NCI-H2029 treated with DMSO at 0.1 percent for 48 hours (cell line): ENCODE data around the gene ABCC1.
"Not testable (repeated sequence)": the region's sequence is repeated elsewhere in the genome, so short reads cannot be mapped to it uniquely, and the experiment has no call there.

ENCODE experiments used
- DNase-seq: peaks from one replicate; lab custom pipeline; 2025; lab: John Stamatoyannopoulos, UW

The ABCC1 gene

DNA sequence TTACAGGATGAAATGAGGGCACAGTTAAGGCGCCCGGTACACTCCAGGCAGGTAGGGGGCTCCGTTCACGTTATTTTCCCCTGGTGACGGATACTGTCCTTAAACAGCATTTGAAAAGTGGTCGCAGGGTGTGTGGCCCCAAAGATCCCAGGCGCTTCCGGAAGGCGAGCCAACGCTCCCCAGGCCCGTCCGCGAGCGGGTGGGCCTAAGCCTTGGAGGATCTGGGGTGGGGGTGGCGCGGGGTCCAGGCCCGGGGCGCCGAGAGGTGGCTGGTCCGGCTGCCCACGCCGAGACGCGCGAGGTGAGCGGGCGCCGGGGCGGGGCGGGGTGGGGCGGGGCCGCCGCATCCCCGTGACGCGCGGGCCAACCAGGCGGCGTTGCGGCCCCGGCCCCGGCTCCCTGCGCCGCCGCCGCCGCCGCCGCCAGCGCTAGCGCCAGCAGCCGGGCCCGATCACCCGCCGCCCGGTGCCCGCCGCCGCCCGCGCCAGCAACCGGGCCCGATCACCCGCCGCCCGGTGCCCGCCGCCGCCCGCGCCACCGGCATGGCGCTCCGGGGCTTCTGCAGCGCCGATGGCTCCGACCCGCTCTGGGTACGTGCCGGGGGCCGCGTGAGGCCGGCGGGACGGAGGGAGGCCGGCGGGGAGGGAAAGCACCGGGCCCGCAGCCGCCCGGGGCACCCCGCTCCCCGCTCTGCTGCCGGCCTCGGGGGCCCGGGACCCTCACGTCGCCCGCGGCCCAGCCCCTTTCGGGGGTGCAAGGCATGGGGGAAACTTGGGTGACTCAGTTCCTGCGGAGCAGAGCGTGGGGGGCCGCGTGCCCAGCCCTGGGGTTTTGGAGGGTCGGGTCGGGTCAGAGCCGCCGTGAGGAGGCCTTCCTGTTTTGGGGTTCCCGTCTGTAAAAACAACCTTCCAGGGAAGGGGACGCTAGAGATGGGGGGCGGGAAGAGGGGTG is at the start of gene ABCC1:
ABCC1 (plus strand) TSS at position 407 of the 951 bp plus-strand sequence; CDS start at position 543, 136 bp downstream.
- DNase-seq, result no peak

DNA sequence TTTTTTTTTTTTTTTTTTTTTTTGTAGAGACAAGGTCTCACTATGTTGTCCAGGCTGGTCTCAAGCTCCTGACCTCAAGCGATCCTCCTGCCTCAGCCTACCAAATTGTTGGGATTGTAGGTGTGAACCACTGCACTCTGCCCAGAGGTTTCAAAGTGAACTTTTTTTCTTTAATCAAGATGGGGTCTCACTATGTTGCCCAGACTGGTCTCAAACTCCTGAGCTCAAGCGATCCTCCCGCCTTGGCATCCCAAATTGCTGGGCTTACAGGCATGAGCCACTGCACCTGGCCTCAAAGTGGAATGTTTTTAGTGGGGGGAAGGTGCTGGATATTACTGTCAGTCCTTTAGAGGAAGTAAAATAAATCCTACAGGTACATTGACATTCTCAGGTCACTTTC is 49.1 kb upstream of the ABCC1 start:
- no peak for DNase-seq

DNA sequence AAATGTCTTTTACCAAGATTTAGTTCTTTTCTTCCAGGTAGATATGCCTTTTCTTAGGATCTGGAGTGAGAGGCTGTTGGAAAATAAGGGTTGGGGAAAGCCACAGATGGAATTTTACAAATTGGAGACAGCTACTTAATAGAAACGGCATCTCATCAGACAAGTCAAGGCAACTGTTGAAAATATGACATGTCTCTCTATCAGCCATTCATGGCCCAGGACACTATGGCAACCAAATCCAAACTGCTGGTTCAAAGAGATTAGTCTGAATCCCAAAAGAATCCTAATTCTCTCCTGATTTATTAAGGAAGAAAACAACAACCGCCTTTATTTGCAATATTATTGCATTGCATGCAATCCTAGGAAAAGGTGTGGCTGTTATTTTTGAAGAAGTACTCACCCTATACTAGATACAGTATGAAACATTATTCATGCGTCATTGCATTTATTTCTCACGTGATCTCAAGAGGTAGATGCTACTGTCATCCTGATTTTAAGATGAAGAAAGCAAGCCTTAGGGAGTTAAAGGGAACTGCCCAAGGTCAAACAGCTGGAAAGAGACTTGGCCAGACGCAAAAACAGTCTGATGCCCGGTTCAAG is 48.4 kb upstream of the ABCC1 start:
- DNase-seq, result no peak

DNA sequence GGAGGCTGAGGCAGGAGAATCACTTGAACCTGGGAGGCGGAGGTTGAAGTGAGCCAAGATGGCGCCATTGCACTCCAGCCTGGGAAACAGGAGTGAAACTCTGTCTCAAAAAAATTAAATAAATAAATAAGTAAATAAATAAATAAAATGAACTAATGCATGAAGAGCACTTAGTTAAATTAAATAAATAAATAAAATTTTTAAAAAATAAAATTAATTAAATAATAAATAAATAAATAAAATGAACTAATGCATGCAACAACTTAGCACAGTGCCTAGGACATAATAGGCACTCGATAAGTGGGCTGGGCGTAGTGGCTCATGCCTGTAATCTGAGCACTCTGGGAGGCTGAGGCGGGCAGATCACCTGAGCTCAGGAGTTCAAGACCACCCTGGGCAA is 45.5 kb upstream of the ABCC1 start:
- DNase-seq, result no peak

DNA sequence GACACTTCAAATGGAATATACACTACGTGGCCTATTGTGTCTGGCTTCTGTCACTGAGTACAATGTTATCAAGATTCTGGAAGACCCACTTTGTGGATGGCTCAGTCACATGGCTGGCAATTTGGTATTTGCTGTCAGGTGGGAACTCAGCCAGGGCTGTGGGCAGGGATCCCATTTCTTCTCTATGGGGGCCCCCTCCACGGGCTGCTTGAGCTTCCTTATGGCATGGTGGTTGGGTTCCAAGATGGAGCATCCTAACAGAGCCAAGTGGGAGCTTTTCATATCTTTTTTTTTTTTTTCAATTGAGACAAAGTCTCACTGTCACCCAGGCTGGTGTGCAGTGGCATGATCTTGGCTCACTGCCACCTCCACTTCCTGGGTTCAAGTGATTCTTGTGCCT is 43.0 kb upstream of the ABCC1 start:
- no peak for DNase-seq

DNA sequence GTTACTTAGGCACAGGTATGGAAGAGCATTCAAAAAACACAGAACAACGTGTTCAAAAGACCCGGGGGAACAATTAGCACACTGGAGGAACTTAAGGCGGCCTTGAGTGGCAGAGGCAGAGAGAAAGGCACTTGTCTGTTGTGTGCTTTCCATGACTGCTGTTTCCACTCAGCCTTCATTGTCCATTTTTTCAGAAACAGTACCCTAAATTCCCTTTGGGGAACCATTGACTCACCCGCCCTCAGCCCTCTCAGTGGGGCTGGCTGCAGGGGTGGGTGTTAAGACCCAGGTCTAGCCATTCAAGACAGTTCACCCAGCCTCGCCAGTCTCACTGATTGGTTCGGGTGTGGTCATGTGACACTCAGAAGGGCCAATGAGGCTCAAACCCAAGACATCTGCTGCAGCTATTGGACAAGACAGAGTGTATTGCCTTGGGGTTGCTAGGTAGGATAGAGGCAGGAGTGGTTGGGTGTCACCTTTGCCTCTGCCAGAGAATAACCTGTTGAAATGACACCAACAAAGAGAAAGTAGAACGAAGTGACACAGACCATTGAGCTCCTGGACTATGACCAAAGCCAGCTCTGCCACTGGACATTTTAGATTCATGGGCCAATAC is 41.4 kb upstream of the ABCC1 start:
- DNase-seq, result peak; percentile 91

DNA sequence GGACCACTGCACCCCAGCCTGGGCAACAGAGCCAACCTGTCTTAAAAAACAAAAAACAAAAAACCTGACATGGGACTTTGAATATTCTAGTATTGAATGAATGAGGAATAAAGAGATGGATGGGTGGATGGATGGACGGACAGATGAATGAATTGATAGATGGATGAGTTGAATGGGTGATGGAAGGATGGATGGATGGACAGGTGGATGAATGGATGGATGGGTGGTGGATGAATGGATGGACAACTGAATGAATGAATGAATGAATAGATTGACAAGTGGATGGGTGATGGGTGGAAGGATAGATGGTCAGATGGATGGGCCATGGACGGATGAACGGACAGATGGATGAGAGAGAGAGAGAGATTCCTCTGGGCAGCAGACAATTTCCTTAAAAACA is 38.2 kb upstream of the ABCC1 start:
- DNase-seq, result no peak

DNA sequence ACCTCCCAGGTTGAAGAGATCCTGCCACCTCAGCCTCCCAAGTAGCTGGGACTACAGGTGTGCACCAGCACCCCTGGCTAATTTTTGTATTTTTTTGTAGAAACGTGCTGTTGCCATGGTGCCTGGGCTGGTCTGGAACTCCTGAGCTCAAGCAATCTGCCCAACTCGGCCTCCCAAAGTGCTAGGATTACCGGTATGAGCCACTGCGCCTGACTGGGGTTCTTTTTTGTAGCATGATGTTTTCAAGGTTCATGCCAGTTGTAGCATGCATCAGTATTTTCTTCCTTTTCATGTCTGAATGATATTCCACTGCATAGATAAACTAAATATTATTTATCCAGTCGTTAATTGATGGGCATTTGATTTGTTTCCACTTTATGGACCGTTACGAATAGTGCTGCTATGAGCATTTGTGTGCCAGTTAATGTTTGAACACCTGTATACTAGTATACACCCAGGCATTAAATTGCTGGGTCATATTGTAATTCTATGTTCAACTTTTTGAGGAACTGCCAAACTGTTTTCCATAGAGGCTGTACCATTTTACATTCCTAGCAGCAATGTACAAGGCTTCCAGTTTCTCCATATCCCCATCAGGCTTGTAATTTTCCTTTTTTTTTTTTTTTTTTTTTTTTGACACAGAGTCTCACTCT is 36.2 kb upstream of the ABCC1 start:
- no peak for DNase-seq

DNA sequence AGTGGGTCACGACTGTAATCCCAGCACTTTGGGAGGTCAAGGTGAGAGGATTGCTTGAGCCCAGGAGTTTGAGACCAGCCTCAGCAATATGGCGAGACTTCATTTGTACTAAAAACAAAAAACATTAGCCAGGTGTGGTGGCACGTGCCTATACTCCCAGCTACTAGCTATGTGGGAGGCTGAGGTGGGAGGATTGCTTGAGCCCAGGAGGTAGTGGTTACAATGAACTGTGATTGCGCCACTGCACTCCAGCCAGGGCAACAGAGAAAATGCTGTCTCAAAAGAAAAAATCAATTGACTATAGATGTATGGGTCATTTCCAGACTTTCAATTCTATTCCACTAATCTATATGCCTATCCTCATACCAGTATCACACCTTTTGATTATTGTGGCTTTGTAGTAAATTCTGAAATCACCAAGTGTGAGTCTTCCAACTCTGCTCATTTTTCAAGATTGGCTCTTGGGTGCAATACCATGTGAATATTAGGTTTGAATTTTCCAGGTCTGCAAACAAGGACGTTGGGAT is 33.8 kb upstream of the ABCC1 start:
- no peak for DNase-seq

DNA sequence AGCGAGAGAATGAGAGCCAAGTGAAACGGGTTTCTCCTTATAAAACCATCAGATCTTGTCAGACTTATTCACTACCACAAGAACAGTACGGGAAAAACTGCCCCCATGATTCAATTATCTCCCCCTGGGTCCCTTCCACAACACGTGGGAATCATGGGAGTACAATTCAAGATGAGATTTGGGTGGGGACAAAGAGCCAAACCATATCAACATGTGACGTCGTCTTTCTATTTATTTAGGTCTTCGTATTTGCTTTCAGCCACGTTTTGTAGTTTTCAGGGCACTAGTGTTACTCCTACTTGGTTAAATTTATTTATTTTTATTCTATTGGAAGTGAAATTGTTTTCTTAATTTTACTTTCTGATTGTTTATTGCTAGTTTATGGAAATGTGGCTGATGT is 33.1 kb upstream of the ABCC1 start:
- DNase-seq, result no peak

DNA sequence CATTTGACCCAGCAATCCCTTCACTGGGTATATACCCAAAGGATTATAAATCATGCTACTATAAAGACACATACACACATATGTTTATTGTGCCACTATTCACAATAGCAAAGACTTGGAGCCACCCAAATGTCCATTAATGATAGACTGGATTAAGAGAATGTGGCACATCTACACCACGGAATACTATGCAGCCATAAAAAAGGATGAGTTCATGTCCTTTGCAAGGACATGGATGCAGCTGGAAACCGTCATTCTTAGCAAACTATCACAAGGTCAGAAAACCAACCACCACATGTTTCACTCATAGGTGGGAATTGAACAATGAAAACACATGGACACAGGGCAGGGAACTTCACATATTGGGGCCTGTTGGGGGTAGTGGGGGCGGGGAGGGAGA is 31.1 kb upstream of the ABCC1 start:
- not testable (repeated sequence) for DNase-seq

DNA sequence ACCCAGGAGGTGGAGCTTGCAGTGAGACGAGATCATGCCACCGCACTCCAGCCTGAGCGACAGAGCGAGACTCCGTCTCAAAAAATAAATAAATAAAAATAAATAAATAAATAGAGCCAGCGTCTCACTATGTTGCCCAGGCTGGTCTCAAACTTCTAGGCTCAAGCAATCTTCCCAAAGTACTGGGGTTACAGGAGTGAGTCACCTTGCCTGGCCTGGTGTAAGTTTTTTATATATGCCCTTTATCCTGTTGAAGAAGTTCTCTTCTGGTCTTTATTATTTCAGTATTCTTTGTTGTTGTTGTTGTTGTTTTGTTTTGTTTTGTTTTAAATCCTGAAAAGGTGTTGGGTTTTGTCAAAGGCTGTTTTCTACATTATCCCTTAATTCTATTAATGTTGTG is 30.1 kb upstream of the ABCC1 start:
- no peak for DNase-seq

DNA sequence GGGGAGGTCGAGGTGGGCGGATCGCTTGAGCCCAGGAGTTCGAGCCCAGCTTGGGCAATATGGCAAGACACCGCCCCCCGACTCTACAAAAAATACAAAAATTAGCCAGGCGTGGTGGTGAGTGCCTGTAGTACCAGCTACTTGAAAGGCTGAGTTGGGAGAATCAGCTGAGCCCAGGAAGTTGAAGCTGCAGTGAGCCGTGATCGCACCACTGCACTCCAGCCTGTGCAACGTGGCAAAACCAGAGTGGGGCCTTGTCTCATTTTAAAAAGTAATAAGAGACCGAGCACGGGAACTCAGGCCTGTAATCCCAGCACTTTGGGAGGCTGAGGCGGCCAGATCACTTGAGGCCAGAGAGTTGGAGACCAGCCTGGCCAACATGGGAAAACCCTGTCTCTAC is 24.4 kb upstream of the ABCC1 start:
- no peak for DNase-seq

DNA sequence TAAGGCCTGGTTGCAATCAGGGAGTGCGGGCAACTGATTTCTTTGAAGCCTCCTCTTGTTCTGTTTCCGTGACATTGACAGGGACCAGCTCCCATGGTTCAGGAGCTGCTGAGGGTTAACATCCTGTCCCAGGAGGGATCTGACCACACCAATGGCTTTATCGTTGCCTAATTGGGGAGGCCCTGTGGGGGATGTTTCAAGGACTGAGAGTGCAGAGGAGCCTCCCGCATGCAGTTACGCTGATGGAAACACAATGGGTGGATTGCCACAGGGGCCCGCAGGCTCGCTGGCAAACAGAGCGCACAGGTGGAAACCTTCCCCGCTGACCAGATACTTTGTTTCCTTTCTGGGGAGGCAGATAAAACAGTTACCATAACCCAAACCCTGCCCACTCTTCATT is 23.8 kb upstream of the ABCC1 start:
- no peak for DNase-seq

DNA sequence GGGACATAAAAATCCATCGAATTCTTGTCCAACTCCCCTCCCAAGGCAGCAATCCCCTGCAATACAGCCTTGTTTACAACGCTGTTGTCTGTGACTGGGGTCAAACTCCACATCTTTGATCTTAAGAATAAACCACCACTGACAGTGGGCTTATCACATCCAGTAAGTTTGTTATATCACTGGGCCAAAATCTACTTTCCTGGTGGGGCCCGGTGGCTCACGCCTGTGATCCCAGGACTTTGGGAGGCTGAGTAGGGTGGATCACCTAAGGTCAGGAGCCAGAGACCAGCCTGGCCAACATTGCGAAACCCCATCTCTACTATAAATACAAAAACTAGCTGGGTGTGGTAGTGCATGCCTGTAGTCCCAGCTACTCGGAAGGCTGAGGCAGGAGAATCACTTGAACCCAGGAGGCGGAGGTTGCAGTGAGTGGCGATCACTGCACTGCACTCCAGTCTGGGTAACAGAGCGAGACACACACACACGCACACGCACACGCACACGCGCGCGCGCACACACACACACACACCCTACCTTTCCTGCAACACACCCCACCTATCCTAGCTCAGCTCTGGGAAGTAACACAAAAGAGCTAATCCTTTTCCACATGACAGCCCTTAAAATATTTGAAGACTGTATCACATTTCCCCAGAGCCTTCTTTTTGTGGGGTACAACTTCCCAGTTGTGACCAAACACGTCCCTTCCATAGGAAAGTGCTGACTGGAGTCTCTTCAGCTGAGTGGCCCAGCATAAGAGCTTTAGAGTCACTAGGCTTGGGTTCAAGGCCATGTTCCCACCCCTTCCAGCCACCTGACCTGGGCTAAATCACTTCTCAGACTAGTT is 20.9 kb upstream of the ABCC1 start:
- no peak for DNase-seq

DNA sequence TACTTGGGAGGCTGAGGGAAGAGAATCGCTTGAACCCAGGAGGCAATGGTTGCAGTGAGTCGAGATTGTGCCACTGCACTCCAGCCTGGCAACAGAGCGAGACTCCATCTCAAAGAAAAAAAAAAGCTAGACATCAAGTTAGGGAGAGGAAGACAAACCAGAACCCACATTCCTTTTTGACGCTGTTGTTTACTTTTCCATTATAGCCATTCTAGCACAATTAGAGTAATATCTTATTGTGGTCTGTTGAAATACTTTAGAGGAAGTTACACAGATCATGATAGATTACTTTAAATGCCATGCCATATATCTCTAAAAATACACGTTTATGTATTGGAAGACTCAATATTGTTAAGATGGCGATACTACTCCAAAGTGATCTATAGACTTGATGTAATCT is 16.5 kb upstream of the ABCC1 start:
- no peak for DNase-seq

DNA sequence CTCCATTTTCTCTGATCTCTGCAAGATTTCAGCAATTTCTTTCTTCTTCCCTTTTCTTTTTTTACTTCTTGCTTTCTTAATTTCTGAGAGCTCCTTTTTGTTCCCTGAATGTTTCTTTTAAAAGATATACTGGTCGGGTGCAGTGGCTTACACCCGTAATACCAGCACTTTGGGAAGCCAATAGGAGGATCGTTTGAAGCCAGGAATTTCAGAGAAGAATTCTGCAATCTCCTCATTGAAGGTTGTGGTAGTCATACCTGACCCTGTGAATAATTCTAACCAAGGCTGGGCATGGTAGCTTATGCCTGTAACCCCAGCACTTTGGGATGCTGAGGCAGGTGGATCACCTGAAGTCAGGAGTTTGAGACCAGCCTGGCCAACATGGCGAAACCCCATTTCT is 15.6 kb upstream of the ABCC1 start:
- no peak for DNase-seq

DNA sequence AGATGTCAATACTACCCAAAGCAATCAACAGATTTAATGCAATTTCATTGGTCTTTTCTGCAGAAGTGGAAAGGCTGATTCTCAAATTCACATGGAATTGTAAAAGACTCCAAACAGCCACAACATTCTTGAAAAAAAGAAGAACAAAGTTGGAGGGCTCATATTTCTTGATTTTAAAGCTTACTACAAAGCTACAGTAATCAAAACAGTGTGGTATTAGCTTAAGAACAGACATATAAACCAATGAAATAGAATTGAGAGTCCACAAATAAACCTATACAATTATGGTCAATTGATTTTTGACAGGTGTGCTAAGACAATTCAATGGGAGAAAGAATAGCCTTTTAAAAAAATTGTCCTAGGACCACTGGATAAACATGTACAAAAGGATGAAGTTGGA is 14.4 kb upstream of the ABCC1 start:
- DNase-seq, result no peak

DNA sequence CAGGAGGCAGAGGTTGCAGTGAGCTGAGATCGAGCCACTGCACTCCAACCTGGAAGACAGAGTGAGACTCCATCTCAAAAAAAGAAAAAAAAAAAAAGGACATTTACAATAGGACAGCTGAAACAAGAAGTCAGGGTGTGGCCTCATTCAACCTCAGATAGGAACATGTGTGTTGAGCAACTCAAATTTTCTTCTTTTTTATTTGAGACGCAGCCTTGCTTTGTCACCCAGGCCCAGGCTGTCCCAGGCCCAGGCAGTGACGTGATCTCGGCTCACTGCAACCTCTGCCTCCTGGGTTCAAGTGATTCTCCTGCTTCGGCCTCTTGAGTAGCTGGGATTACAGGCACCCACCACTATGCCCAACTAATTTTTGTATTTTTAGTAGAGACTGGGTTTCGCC is 12.6 kb upstream of the ABCC1 start:
- DNase-seq, result not testable (repeated sequence)

DNA sequence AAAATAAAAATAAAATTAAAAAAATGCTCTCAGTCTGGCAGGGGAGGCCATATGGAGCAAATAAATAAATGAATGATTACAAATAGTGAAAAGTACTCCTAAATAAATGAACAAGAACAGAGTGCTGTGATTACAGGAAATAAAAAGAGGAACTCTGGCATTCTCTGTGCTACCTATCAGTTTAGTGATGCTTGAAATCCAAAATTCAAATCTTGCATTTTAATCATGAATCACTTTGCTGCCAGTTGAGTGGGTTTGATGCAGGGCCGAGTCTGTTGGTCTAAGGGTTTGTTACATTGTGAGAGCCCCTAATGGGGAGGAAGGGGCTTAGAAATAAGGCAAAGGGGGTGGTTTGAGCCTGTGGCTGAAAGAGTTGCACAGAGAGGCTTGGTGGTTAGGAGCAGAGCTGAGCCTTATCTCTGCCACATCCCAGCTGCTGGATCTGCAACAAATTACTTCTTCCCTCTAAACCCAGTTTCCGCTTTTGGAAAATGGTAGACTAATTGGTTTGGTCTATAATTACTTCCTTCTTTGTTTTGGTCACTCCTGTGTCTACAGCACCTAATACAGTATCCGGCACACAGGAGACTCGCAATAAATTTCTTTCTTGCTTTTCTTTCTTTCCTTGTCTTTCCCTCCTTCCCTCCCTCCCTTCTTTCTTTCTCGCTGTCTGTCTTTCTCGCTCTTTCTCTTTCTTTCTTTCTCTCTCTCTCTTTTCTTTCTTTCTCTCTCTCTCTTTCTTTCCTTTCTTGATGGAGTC is 6.3 kb upstream of the ABCC1 start:
- DNase-seq, result no peak
